PFSK-1 (cell line): ENCODE results near the gene HOTAIR.

ENCODE experiments used
- FOXP2 ChIP-seq: optimal IDR thresholded peaks from 2 replicates; pipeline ENCODE3; 2011; ENCODE audit warnings: borderline replicate concordance, control low read depth, inconsistent platforms; ENCODE audit not compliant: insufficient read depth; ENCODE audit errors: extremely low read length, extremely low read depth
- POLR2AphosphoS5 ChIP-seq: IDR thresholded peaks from 2 replicates; pipeline ENCODE4 v1.6.1; 2012; ENCODE audit warnings: low read depth, mild to moderate bottlenecking, control low read depth, low read length, moderate library complexity
- SIN3A ChIP-seq: IDR thresholded peaks from 2 replicates; pipeline ENCODE4 v1.6.1; 2012; ENCODE audit warnings: mild to moderate bottlenecking, low read length, moderate library complexity, borderline replicate concordance; ENCODE audit not compliant: insufficient read depth
- TAF1 ChIP-seq: IDR thresholded peaks from 2 replicates; pipeline ENCODE4 v1.6.1; 2012; ENCODE audit warnings: low read length, control low read depth, borderline replicate concordance; ENCODE audit not compliant: insufficient read depth
- TF ChIP-seq, protein P1 (sequence below), 2 experiments: IDR thresholded peaks; 2 replicates each; pipeline versions ENCODE4 v1.6.1 to v1.8.0; 2011 to 2012; ENCODE audit warnings: low read depth in 2 of 2, low read length in 2 of 2, control low read depth in 1 of 2, inconsistent platforms in 1 of 2, mild to moderate bottlenecking in 1 of 2, moderate library complexity in 1 of 2; ENCODE audit not compliant: insufficient read depth in 1 of 2

The HOTAIR gene

DNA sequence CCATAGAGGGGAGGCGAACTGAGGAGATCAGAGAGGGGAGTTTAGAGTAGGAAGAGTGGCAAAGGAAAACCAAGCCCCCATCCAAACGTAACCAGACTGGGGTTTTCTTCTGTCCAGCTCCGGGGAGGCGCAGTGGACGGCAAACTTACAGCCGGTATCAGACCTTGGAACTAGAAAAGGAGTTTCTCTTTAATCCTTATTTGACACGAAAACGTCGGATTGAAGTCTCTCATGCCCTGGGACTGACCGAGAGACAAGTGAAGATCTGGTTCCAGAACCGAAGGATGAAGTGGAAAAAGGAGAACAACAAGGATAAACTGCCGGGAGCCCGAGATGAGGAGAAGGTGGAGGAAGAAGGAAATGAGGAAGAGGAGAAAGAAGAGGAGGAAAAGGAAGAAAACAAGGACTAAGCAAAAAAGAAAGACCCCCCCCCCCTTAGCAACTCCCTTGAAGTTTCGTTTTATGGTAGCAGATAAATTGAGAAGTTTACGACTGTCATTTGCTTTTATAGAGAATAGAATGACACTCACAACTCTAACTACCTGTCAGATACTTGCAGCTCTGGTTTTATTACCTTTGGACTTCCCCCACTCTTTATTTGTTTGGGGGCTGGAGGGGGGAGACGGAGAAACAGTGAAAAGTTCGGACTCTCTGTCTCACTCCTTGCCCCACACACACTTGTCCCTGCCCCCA is 36.4 kb upstream of the HOTAIR start:
- no peak for TF ChIP-seq FOXP2
- no peak for TF ChIP-seq SIN3A
- TF ChIP-seq POLR2AphosphoS5, result no peak
- TF ChIP-seq TAF1, result no peak
- TF ChIP-seq, protein P1, sequence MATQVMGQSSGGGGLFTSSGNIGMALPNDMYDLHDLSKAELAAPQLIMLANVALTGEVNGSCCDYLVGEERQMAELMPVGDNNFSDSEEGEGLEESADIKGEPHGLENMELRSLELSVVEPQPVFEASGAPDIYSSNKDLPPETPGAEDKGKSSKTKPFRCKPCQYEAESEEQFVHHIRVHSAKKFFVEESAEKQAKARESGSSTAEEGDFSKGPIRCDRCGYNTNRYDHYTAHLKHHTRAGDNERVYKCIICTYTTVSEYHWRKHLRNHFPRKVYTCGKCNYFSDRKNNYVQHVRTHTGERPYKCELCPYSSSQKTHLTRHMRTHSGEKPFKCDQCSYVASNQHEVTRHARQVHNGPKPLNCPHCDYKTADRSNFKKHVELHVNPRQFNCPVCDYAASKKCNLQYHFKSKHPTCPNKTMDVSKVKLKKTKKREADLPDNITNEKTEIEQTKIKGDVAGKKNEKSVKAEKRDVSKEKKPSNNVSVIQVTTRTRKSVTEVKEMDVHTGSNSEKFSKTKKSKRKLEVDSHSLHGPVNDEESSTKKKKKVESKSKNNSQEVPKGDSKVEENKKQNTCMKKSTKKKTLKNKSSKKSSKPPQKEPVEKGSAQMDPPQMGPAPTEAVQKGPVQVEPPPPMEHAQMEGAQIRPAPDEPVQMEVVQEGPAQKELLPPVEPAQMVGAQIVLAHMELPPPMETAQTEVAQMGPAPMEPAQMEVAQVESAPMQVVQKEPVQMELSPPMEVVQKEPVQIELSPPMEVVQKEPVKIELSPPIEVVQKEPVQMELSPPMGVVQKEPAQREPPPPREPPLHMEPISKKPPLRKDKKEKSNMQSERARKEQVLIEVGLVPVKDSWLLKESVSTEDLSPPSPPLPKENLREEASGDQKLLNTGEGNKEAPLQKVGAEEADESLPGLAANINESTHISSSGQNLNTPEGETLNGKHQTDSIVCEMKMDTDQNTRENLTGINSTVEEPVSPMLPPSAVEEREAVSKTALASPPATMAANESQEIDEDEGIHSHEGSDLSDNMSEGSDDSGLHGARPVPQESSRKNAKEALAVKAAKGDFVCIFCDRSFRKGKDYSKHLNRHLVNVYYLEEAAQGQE (IDR thresholded peaks at IDR 0.05; ENCODE audit: insufficient read depth in 1 of 2, low read depth in 2 of 2, low read length in 2 of 2), result no peak

DNA sequence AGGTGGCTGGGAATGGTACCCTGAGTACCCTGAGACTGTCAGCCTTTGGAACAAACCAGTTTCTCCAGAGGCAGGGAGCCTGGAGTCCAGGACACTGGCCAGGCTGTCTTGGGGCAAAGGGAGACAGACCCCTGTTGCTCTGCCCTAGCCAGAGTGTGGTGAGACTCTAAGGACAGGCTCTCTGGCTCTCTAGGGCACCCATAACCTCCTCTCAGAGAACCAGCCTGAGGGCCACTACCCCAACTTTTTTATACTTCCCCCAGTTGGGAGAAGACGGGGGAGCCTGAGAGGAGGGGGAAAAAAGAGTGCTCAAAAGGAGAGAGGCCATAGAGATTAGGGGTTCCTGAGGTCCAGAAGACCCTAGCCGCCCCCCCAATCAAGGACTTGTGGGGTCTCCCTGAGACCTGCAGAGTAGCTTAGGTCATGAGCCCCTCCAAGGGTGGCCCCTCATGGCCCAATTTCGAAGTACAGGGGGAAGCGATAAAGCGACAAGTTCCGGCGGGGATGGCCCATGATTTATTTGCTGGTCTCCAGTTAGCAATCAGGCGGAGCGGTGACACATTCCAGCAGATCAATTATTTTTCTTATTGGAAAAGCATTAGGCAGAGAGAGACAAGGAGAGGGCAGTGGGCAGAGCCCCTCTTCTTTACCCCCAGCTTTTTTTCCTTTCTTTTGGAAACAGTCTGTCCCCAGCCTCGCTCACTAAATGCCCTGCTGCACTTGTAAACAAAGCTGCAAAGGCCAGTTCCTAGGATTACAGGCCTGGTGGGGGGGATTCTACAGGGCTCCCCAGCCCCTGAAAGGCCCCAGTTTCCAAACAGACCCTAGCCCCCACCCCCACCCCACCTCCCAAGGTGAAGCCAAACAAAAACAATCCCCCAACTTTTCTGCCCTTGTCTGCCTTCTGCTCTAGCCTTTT is 35.6 kb upstream of the HOTAIR start:
- TF ChIP-seq, protein P1 (IDR thresholded peaks at IDR 0.05; ENCODE audit: insufficient read depth in 1 of 2, low read depth in 2 of 2, low read length in 2 of 2), result no peak
- TF ChIP-seq SIN3A (no peak), FOXP2 (no peak), POLR2AphosphoS5 (no peak), TAF1 (no peak)

DNA sequence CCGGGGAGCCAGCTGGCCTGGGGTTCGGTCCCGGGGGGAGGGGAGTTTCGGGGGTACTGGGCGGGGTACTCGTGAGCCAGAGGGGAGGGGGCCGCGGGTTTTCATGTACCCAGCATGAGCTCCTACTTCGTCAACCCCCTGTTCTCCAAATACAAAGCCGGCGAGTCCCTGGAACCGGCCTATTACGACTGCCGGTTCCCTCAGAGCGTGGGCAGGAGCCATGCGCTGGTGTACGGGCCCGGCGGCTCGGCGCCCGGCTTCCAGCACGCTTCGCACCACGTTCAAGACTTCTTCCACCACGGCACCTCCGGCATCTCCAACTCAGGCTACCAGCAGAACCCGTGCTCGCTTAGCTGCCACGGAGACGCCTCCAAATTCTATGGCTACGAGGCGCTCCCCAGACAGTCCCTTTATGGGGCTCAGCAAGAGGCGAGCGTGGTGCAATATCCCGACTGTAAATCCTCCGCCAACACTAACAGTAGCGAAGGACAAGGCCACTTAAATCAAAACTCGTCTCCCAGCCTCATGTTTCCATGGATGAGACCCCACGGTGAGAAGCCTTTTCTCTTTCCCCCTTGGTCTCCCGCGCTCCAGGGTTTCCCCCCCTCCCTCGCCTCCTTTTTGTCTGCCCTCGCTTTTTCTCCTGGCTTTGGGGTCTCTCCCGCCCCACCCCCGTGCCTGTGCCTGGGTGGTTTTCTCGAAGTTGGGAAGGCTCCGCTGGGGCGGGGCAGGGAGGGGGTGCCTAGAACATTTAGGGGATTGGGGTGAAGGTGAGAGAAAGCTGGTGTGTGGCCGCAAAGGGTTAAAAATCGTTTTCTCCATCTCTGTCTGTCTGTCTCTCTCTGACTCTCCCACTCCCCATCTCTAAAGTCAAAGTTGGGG is 34.7 kb upstream of the HOTAIR start:
- TF ChIP-seq, protein P1 (IDR thresholded peaks at IDR 0.05; ENCODE audit: insufficient read depth in 1 of 2, low read depth in 2 of 2, low read length in 2 of 2), result no peak
- TF ChIP-seq SIN3A (no peak), TAF1 (no peak), FOXP2 (no peak)

DNA sequence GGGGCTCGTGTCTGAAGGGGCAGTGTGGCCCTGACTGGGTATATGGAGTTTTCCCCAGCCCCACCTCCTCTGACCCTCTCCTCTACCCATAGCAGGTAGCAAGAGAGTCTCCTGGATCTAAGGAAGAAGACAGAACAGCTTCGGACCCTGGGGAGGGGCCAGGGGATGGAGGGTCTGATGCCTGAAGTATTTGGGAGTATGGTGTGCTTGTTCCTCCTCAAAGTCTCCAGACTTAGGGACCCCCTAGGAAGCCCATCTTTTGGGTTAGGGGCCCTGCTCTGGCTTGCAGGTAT is 33.5 kb upstream of the HOTAIR start:
- TF ChIP-seq TAF1 (no peak), FOXP2 (no peak)

DNA sequence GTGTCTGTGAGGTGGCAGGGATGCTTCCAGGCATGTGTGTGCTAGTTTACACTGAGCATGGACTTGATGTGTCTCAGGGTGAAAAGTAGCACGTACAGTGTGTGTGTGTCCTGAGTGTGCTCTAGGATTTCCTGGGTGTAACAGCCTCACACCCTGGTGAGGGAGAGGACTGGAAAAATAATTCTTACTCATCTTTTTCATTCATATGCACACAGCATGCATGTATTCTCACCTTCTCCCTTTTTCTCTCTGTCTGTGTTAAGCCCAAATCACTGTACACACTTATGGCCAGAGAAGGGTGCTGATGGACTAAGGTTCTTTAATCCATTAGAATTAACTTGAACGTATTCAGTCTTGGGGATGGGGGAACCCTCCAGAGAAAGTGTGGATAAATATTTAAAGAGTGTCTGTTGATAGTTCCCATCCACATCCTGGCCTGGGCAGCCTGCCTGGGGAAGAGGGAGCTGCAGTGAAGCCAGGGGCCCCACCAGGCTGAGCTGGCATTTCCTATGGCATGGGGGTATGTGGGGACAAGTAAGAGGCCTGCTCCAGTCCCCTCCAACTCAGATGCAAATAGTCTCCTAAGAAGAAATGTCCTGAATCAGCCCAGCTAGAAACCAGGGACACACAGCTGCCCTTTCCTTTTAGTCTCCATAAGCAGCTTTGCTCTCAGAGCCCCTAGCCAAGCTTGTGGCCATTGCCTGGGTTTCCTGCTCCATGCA is 32.9 kb upstream of the HOTAIR start:
- TF ChIP-seq, protein P1 (IDR thresholded peaks at IDR 0.05; ENCODE audit: insufficient read depth in 1 of 2, low read depth in 2 of 2, low read length in 2 of 2), result no peak
- no peak for TF ChIP-seq FOXP2
- TF ChIP-seq SIN3A, result no peak
- TF ChIP-seq TAF1, result no peak
- TF ChIP-seq POLR2AphosphoS5, result no peak
